Testis (tissue), 2 donors: ENCODE results near the gene SIM1.

Experiments
- CTCF ChIP-seq, 3 experiments: fragments of 450-650 bp in 2 of 3; fragments of 200-600 bp in 1 of 3; sonication (generic) in 1 of 3; IDR thresholded peaks; one replicate each; pipeline ENCODE4 v1.5.1; 2016 to 2019; ENCODE audit warnings: antibody characterized with exemption in 3 of 3, mild to moderate bottlenecking in 2 of 3, moderate library complexity in 1 of 3
- POLR2A ChIP-seq: fragments of 450-650 bp; IDR thresholded peaks from one replicate; pipeline ENCODE4 v1.6.1; 2017; ENCODE audit warnings: antibody characterized with exemption, mild to moderate bottlenecking, moderate library complexity

GRCh38 chr6:100482698-100483097 lies 18.0 kb upstream of the SIM1 start:
- TF ChIP-seq POLR2A = no peak
- no peak for TF ChIP-seq CTCF (IDR thresholded peaks at IDR 0.05)
